Gastrocnemius medialis (tissue), 4 donors: ENCODE data around the gene PCCA.

Experiments
- CTCF ChIP-seq, 5 experiments: fragments of 450-650 bp in 3 of 5; fragments of 200-600 bp in 2 of 5; sonication (generic) in 2 of 5; IDR thresholded peaks in 4 of 5; conservative IDR thresholded peaks in 1 of 5; 1 replicate in 4 of 5; 2 replicates in 1 of 5; pipeline ENCODE4 v1.5.1; 2016 to 2019; ENCODE audit warnings: antibody characterized with exemption in 5 of 5, mild to moderate bottlenecking in 3 of 5, moderate library complexity in 3 of 5
- POLR2A ChIP-seq, 2 donors: fragments of 450-650 bp; IDR thresholded peaks; one replicate each; pipeline ENCODE4 v1.6.1; 2017; ENCODE audit warnings: antibody characterized with exemption in 2 of 2, mild to moderate bottlenecking in 2 of 2, moderate library complexity in 2 of 2

GRCh38 chr13:100511466-100511865, 422.6 kb downstream of the PCCA start:
- TF ChIP-seq CTCF (IDR thresholded peaks at IDR 0.05 in 4 of 5, conservative IDR thresholded peaks at IDR 0.05 in 1 of 5) (no peak), POLR2A (IDR thresholded peaks at IDR 0.05) (no peak)
